ENCODE results near the gene RMRP. TPM values are rescaled to one million over a fixed set of nuclear protein-coding genes. Genes with fewer than 3 reads are reported as not detected.
A peak's percentile ranks its signal among the peaks of the same experiment; 100 is the strongest.

The RMRP gene
- polyA plus RNA-seq, 1 donor (not counting 4 experiments of a cell fraction or from before 2014, with no cell fraction given): 21.6 TPM

DNA sequence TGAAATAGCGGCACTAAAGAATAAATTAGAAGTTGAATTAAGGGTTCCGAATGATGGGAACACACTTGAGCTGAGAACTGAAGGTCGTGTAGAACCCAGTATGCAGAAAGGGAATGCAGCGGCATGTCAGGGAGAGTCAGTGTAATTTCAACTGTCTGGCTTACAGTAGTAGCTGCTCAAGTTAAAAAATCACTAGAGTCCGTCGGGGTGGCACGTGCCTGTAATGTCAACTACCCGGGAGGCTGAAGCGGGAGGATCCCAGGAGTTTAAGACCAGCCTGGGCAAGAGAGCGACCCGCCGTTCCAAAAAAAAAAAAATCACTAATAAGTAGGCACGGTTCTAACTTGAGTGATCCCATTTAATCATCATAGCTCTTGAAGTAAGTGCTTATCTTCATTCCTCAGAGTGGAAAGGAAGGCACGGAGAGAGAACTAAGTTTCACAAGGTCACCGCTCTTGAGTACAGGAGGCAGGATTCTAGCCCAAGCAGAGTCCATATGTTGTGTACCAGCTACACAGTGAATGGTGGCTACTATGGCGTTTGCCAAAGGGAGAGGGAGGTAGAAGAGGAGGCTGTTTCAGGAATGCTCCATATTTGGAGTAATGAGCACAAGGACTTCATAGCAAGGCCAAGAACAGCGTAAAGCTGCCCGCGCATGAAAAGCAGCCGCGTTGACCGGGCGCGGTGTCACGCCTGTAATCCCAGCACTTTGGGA, 831 bp downstream of the RMRP start:
- Histone ChIP-seq H3K79me2 (ENCODE audit: control insufficient read depth, insufficient read depth, low read length) (peaks cover 2% of the 10 kb centered on the region), H2AFZ (ENCODE audit: control insufficient read depth, low read length) (peak overlapping the region; percentile 90), H3K27me3 (ENCODE audit: control insufficient read depth, extremely low read depth, insufficient read depth, low read length) (peaks cover 3% of the 10 kb centered on the region), H3K4me2 (ENCODE audit: control insufficient read depth, extremely low read depth, insufficient read depth, low read depth, low read length) (peak overlapping the region; percentile 87), H3K36me3 (ENCODE audit: control insufficient read depth in 2 of 2, extremely low read depth in 1 of 2, insufficient read depth in 2 of 2, low read length in 2 of 2) (peaks cover 1 to 5% of the 10 kb centered on the region in 2 experiments), H4K20me1 (ENCODE audit: control insufficient read depth, extremely low read depth, insufficient read depth, low read length) (no peaks in the 10 kb centered on the region), H3K4me1 (ENCODE audit: control insufficient read depth, extremely low read depth, insufficient read depth, low read length) (peaks cover 13% of the 10 kb centered on the region), H3K27ac (ENCODE audit: control insufficient read depth, insufficient read depth, low read length) (peak overlapping the region; percentile 59), H3K9me3 (ENCODE audit: control insufficient read depth, low read depth, low read length) (no peaks in the 10 kb centered on the region), H3K9ac (ENCODE audit: control insufficient read depth, extremely low read depth, insufficient read depth, low read length) (peak overlapping the region; percentile 82), H3K9me1 (ENCODE audit: control insufficient read depth, extremely low read depth, insufficient read depth, low read length) (no peaks in the 10 kb centered on the region), H3K4me3 (ENCODE audit: control insufficient read depth in 2 of 3, extremely low read depth in 1 of 3, insufficient read depth in 2 of 3, low read depth in 1 of 3, low read length in 3 of 3) (peak overlapping the region; percentile 2 to 67 (median 37))
- no peak for TF ChIP-seq EZH2 (IDR thresholded peaks at IDR 0.05; ENCODE audit: low read length)
- TF ChIP-seq, protein P1, sequence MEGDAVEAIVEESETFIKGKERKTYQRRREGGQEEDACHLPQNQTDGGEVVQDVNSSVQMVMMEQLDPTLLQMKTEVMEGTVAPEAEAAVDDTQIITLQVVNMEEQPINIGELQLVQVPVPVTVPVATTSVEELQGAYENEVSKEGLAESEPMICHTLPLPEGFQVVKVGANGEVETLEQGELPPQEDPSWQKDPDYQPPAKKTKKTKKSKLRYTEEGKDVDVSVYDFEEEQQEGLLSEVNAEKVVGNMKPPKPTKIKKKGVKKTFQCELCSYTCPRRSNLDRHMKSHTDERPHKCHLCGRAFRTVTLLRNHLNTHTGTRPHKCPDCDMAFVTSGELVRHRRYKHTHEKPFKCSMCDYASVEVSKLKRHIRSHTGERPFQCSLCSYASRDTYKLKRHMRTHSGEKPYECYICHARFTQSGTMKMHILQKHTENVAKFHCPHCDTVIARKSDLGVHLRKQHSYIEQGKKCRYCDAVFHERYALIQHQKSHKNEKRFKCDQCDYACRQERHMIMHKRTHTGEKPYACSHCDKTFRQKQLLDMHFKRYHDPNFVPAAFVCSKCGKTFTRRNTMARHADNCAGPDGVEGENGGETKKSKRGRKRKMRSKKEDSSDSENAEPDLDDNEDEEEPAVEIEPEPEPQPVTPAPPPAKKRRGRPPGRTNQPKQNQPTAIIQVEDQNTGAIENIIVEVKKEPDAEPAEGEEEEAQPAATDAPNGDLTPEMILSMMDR (optimal IDR thresholded peaks at IDR 0.05 in 1 of 3, IDR thresholded peaks at IDR 0.05 in 1 of 3, conservative IDR thresholded peaks at IDR 0.05 in 1 of 3; ENCODE audit: extremely low read depth in 1 of 3, insufficient read depth in 2 of 3, low read length in 3 of 3): no peak
- DNase-seq (ENCODE audit: low read depth, low spot score): no peak
- FAIRE-seq: no peak
- dilution Hi-C loops (cut with MboI; ENCODE audit: extremely low pct_ligation_motif_present, low sequenced_read_pairs): no loop called here

DNA sequence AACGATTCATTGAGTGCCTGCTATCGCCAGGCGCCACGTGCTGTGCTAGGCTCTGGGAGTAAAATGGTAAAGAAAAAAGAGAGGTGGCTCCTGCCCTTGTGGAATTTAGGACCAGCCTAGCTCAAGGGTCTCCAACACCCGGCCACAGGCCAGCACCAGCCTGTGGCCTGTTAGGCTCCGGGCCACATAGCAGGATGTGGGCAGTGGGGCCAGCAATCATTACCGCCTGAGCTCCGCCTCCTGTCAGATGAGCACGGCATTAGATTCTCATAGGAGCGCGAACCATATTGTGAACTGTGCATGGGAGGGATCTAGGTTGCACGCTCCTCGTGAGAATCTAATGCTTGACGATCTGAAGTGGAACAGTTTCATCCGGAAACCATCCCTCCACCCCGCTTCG, 1.5 kb downstream of the RMRP start:
- H3K9me3 ChIP-seq (ENCODE audit: control insufficient read depth, low read depth, low read length): no peaks in the 10 kb centered on the region
- H3K4me2 ChIP-seq (ENCODE audit: control insufficient read depth, extremely low read depth, insufficient read depth, low read depth, low read length): no peak overlapping the region
- no peaks in the 10 kb centered on the region for H3K9me1 ChIP-seq (ENCODE audit: control insufficient read depth, extremely low read depth, insufficient read depth, low read length)
- peaks cover 2% of the 10 kb centered on the region for H3K79me2 ChIP-seq (ENCODE audit: control insufficient read depth, insufficient read depth, low read length)
- FAIRE-seq (no peak), DNase-seq (ENCODE audit: low read depth, low spot score) (no peak)
- H3K36me3 ChIP-seq (ENCODE audit: control insufficient read depth in 2 of 2, extremely low read depth in 1 of 2, insufficient read depth in 2 of 2, low read length in 2 of 2): peaks cover 0 to 1% of the 10 kb centered on the region in 2 experiments
- no peak overlapping the region for H3K4me3 ChIP-seq (ENCODE audit: control insufficient read depth in 2 of 3, extremely low read depth in 1 of 3, insufficient read depth in 2 of 3, low read depth in 1 of 3, low read length in 3 of 3)
- H3K9ac ChIP-seq (ENCODE audit: control insufficient read depth, extremely low read depth, insufficient read depth, low read length): no peak overlapping the region
- H3K27ac ChIP-seq (ENCODE audit: control insufficient read depth, insufficient read depth, low read length): no peak overlapping the region
- dilution Hi-C loops (cut with MboI; ENCODE audit: extremely low pct_ligation_motif_present, low sequenced_read_pairs): no loop called here
- H2AFZ ChIP-seq (ENCODE audit: control insufficient read depth, low read length): no peak overlapping the region
- no peak for TF ChIP-seq EZH2 (IDR thresholded peaks at IDR 0.05; ENCODE audit: low read length)
- TF ChIP-seq, protein P1 (optimal IDR thresholded peaks at IDR 0.05 in 1 of 3, IDR thresholded peaks at IDR 0.05 in 1 of 3, conservative IDR thresholded peaks at IDR 0.05 in 1 of 3; ENCODE audit: extremely low read depth in 1 of 3, insufficient read depth in 2 of 3, low read length in 3 of 3): no peak
- no peaks in the 10 kb centered on the region for H4K20me1 ChIP-seq (ENCODE audit: control insufficient read depth, extremely low read depth, insufficient read depth, low read length)
- H3K27me3 ChIP-seq (ENCODE audit: control insufficient read depth, extremely low read depth, insufficient read depth, low read length): peaks cover 3% of the 10 kb centered on the region
- peaks cover 13% of the 10 kb centered on the region for H3K4me1 ChIP-seq (ENCODE audit: control insufficient read depth, extremely low read depth, insufficient read depth, low read length)

All from keratinocyte (primary cell).